Naive thymus-derived CD4-positive, alpha-beta T cell (primary cell): Measurements from ENCODE around the gene STON1. TPM values are rescaled to one million over a fixed set of nuclear protein-coding genes. Genes with fewer than 3 reads are reported as not detected.

ENCODE experiments used
- ATAC-seq: fragments of 150-1000 bp; cut with Tn5 transposase; 2 replicates; pipeline ENCODE4 v1.10.0; 2021; ENCODE audit warnings: mild to moderate bottlenecking, moderate library complexity
- CTCF ChIA-PET: fragments of 350-600 bp; sonication (Branson Sonifier 250); formaldehyde crosslinking; loops from one replicate; lab custom pipeline; 2021; ENCODE audit warnings: antibody characterized with exemption; lab: Charles Lee
- POLR2A ChIA-PET: fragments of 350-600 bp; sonication (Branson Sonifier 250); formaldehyde crosslinking; loops from one replicate; lab custom pipeline; 2021; ENCODE audit warnings: antibody characterized with exemption, inconsistent platforms; lab: Charles Lee
- DNase-seq, 9 donors: peaks; one replicate each; pipeline versions ENCODE4 v3.0.0 to v3.0.0-alpha.2; 2020 to 2022; ENCODE audit warnings: mixed read lengths in 1 of 9
- H3K27ac ChIP-seq: one replicate; pipeline ENCODE4 v1.7.0; 2013; ENCODE audit warnings: mild to moderate bottlenecking, low read depth, low read length, moderate library complexity
- H3K27me3 ChIP-seq, 2 donors: one replicate each; pipeline ENCODE4 v1.7.0; 2013; ENCODE audit warnings: low read length in 2 of 2, mild to moderate bottlenecking in 2 of 2, moderate library complexity in 2 of 2; ENCODE audit not compliant: control insufficient read depth in 2 of 2, insufficient read depth in 2 of 2
- H3K36me3 ChIP-seq, 3 experiments: 1 replicate in 2 of 3; 2 replicates in 1 of 3; pipeline ENCODE4 v1.7.0; 2013; ENCODE audit warnings: low read length in 3 of 3, mild to moderate bottlenecking in 3 of 3, moderate library complexity in 1 of 3; ENCODE audit not compliant: insufficient read depth in 3 of 3, control insufficient read depth in 2 of 3
- H3K4me1 ChIP-seq, 2 donors: one replicate each; pipeline ENCODE4 v1.7.0; 2013; ENCODE audit warnings: low read length in 2 of 2, mild to moderate bottlenecking in 2 of 2, moderate library complexity in 1 of 2; ENCODE audit not compliant: control insufficient read depth in 2 of 2, insufficient read depth in 2 of 2
- H3K4me3 ChIP-seq: 2 replicates; pipeline ENCODE4 v1.7.0; 2013; ENCODE audit warnings: mild to moderate bottlenecking, low read length
- H3K9me3 ChIP-seq, 3 experiments: 1 replicate in 2 of 3; 2 replicates in 1 of 3; pipeline ENCODE4 v1.7.0; 2013; ENCODE audit warnings: low read length in 3 of 3; ENCODE audit not compliant: control insufficient read depth in 2 of 3
- H3K27ac Mint-ChIP-seq, 9 donors: one replicate each; pipeline ENCODE4 v1.8.0; 2020 to 2022; ENCODE audit warnings: mixed read lengths in 9 of 9, mild to moderate bottlenecking in 8 of 9, moderate library complexity in 5 of 9, inconsistent platforms in 2 of 9
- H3K27me3 Mint-ChIP-seq, 5 donors: one replicate each; pipeline ENCODE4 v1.8.0; 2021 to 2022; ENCODE audit warnings: mixed read lengths in 5 of 5, mild to moderate bottlenecking in 1 of 5
- H3K36me3 Mint-ChIP-seq, 5 donors: one replicate each; pipeline ENCODE4 v1.8.0; 2020 to 2022; ENCODE audit warnings: mixed read lengths in 5 of 5, mild to moderate bottlenecking in 3 of 5, inconsistent platforms in 1 of 5
- H3K4me1 Mint-ChIP-seq, 7 donors: one replicate each; pipeline ENCODE4 v1.8.0; 2020 to 2022; ENCODE audit warnings: mixed read lengths in 7 of 7, mild to moderate bottlenecking in 3 of 7, inconsistent platforms in 1 of 7
- H3K4me3 Mint-ChIP-seq, 10 donors: one replicate each; pipeline ENCODE4 v1.8.0; 2020 to 2022; ENCODE audit warnings: mild to moderate bottlenecking in 10 of 10, mixed read lengths in 10 of 10, moderate library complexity in 6 of 10, inconsistent platforms in 2 of 10
- H3K9me3 Mint-ChIP-seq, 11 donors: one replicate each; pipeline ENCODE4 v1.8.0; 2020 to 2022; ENCODE audit warnings: mixed read lengths in 11 of 11, mild to moderate bottlenecking in 4 of 11, inconsistent platforms in 1 of 11, moderate library complexity in 1 of 11
- intact Hi-C, 2 donors: fragments of 100-400 bp; cut with micrococcal nuclease; formaldehyde crosslinking; loops; one replicate each; pipeline ENCODE4 v1.15.1; 2023
- polyA plus RNA-seq, 2 donors: library from polyadenylated mRNA; unstranded; fragments of 300-500 nt; fragmentation: Illumina TruSeq; gene quantifications; one replicate each; pipeline ENCODE4 v1.2.3, GENCODE V29; 2021
- total RNA-seq, 6 experiments: library from RNA in 5 of 6; stranded (reverse) in 5 of 6; gene quantifications; 1 replicate in 5 of 6; 2 replicates in 1 of 6; pipeline ENCODE4 v1.2.3 and lab custom pipeline; 2021 to 2026

STON1 gene
- total and polyA plus RNA-seq, 7 experiments from 2014 or later: 0.39 to 3.7 (median 1.9) TPM

DNA sequence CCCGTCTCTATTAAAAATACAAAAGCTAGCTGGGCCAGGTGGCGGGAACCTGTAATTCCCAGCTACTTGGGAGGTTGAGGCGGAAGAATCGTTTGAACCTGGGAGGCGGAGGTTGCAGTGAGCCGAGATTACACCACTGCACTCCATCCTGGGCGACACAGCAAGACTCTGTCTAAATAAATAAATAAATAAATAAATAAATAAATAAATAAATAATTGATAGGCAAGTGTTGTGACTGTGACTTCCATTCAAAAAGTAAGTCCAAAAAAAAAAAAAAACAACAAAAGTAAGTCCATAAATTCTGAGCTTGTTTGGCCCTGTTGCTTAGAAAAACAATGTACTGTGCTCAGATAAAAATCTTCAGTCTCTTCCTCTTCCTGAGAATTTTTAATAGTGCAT is 2.2 kb downstream of the STON1 start:
- no peaks in the 10 kb centered on the region for H3K36me3 ChIP-seq
- Mint-ChIP-seq H3K4me3 (peak overlapping the region in 1 of 10 donors; percentile 34), H3K27ac (no peak overlapping the region), H3K9me3 (no peaks in the 10 kb centered on the region), H3K4me1 (peaks cover 5 to 17% (median 14%) of the 10 kb centered on the region in 7 donors), H3K36me3 (peaks cover 0 to 3% (median 0%) of the 10 kb centered on the region in 5 donors), H3K27me3 (peaks cover 0 to 18% (median 0%) of the 10 kb centered on the region in 5 donors)
- H3K27me3 ChIP-seq: no peaks in the 10 kb centered on the region
- intact Hi-C loops: no loop called here
- ChIA-PET CTCF (no interaction called here), POLR2A (no interaction called here)
- ATAC-seq (no peak), DNase-seq (no peak)
- H3K9me3 ChIP-seq: no peaks in the 10 kb centered on the region
- H3K27ac ChIP-seq: no peak overlapping the region
- no peaks in the 10 kb centered on the region for H3K4me1 ChIP-seq
- no peak overlapping the region for H3K4me3 ChIP-seq

DNA sequence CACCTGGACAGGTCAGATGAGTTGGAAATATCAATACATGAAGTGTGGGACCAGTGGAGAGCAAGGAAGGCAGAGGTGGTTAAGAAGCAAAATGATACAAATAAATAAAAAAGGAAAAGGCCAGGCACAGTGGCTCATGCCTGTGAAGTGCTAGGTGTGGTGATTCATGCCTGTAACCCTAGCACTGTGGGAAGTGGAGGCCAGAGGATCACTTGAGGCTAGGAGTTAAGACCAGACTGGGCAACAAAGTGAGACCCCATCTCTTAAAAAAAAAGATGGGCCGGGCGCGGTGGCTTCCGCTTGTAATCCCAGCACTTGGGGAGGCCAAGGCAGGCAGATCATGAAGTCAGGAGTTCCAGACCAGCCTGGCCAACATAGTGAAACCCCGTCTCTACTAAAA is 2.9 kb downstream of the STON1 start:
- no peaks in the 10 kb centered on the region for H3K27me3 ChIP-seq
- ChIA-PET POLR2A (no interaction called here), CTCF (no interaction called here)
- Mint-ChIP-seq H3K36me3 (peaks cover 0 to 3% (median 0%) of the 10 kb centered on the region in 5 donors), H3K4me3 (no peak overlapping the region), H3K9me3 (no peaks in the 10 kb centered on the region), H3K27me3 (peaks cover 0 to 18% (median 0%) of the 10 kb centered on the region in 5 donors), H3K4me1 (peaks cover 5 to 17% (median 14%) of the 10 kb centered on the region in 7 donors), H3K27ac (peak overlapping the region in 1 of 9 donors; percentile 24)
- H3K9me3 ChIP-seq: no peaks in the 10 kb centered on the region
- DNase-seq (no peak), ATAC-seq (no peak)
- no peaks in the 10 kb centered on the region for H3K4me1 ChIP-seq
- H3K4me3 ChIP-seq: no peak overlapping the region
- H3K36me3 ChIP-seq: no peaks in the 10 kb centered on the region
- intact Hi-C loops: no loop called here
- no peak overlapping the region for H3K27ac ChIP-seq

DNA sequence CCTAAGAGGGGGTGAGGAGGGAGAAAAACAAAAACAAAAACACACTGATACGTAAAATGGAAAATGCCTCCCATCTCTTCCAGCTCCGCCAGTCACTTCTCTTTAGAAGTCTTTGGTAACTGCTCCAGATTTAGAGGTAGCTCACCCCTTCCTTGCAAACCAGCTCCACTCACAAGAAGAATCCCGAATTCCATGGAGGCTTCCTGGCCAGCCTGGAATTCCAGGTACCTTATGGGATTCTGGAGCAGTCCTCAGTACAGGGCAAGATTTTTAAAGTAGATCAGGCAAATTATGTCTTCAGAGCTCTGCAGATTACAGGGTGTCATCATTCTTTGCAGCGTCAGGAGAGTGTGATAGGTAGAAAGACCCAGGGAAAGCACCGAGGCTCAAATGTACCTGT is 4.8 kb downstream of the STON1 start:
- H3K4me3 Mint-ChIP-seq: no peak overlapping the region
- intact Hi-C loops: no loop called here
- no peaks in the 10 kb centered on the region for H3K36me3 ChIP-seq
- H3K4me1 Mint-ChIP-seq: peaks cover 5 to 8% (median 6%) of the 10 kb centered on the region in 7 donors
- ChIA-PET POLR2A (no interaction called here), CTCF (no interaction called here)
- no peak overlapping the region for H3K27ac ChIP-seq
- H3K36me3 Mint-ChIP-seq: peaks cover 0 to 4% (median 0%) of the 10 kb centered on the region in 5 donors
- peaks cover 0 to under 1% (median 0%) of the 10 kb centered on the region in 11 donors for H3K9me3 Mint-ChIP-seq
- no peaks in the 10 kb centered on the region for H3K27me3 ChIP-seq
- no peaks in the 10 kb centered on the region for H3K9me3 ChIP-seq
- peaks cover 0 to 16% (median 0%) of the 10 kb centered on the region in 5 donors for H3K27me3 Mint-ChIP-seq
- H3K4me3 ChIP-seq: no peak overlapping the region
- no peak overlapping the region for H3K27ac Mint-ChIP-seq
- DNase-seq (no peak), ATAC-seq (no peak)
- no peaks in the 10 kb centered on the region for H3K4me1 ChIP-seq

DNA sequence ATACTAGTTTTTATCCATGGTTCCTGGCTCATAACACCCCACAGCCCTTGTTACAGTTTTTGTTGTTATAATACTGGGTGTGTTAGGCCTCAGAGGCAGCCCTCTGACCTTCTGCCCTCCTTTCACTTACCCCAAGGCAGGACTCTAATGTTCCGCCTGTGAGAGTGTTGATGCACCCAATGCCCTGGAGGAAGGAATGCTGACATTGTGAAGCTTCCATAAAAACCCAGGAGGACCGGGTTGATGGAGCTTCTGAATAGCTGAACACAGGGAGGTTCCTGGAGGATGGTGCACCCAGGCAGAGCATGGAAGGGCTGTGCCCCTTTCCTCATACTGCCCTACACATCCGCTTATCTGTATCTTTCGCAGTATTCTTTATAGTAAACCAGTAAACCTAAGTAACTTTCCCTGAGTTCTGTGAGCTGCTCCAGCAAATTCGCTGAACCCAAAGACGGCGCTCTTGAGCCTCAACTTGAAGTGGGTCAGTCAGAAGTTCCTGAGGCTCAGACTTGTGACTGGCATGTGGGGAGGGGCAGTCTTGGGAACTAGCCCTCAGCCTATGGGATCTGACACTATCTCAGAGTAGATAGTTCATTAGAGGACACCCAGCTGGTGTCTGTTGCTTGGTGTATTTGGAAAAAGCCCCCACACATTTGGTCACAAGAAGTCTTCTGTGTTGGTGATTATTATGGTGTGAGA is 10.4 kb downstream of the STON1 start:
- DNase-seq (no peak), ATAC-seq (no peak)
- no peaks in the 10 kb centered on the region for H3K4me1 Mint-ChIP-seq
- no peaks in the 10 kb centered on the region for H3K4me1 ChIP-seq
- H3K36me3 ChIP-seq: no peaks in the 10 kb centered on the region
- H3K4me3 Mint-ChIP-seq: no peak overlapping the region
- H3K9me3 ChIP-seq: no peaks in the 10 kb centered on the region
- no peaks in the 10 kb centered on the region for H3K27me3 ChIP-seq
- H3K27me3 Mint-ChIP-seq: no peaks in the 10 kb centered on the region
- peaks cover 0 to 4% (median 0%) of the 10 kb centered on the region in 11 donors for H3K9me3 Mint-ChIP-seq
- H3K27ac Mint-ChIP-seq: no peak overlapping the region
- ChIA-PET POLR2A (no interaction called here), CTCF (no interaction called here)
- intact Hi-C loops: no loop called here
- H3K36me3 Mint-ChIP-seq: peaks cover 0 to 8% (median 0%) of the 10 kb centered on the region in 5 donors
- H3K27ac ChIP-seq: no peak overlapping the region
- no peak overlapping the region for H3K4me3 ChIP-seq

DNA sequence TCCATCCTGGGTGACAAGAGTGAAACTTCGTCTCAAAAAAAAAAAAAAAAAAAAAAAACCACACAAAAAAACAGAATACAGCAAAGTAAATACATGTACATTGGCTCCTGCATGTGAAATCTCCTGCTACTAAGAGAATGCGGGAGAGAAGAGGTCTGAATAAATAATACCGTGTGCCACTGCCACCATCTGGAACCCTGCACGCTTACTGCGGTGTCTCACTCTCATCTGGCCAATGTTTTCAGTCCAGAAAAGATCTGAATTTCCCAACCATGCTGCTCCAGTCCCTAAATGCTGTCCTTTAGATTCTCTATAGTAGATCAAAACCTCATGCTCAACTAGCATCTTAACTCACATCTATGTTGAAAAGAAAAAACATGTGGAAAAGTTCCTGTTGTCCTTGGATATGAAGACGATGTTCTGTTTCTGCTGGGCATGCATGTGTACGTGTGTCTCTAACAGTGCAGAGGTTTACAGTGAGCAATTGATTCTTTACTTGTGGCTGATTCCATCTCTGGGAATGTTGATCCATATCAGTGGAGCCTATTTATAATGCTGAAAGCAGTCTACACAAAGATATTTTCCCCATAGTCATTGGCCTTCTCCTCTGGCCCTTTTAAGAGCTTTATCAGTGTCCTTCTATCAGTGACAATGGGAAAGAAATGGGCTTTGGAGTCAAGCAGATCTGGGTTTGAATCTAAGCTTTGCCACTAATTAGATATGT is 11.9 kb downstream of the STON1 start:
- Mint-ChIP-seq H3K27ac (no peak overlapping the region), H3K4me3 (no peak overlapping the region), H3K27me3 (no peaks in the 10 kb centered on the region), H3K4me1 (no peaks in the 10 kb centered on the region), H3K9me3 (peaks cover 0 to 4% (median 0%) of the 10 kb centered on the region in 11 donors), H3K36me3 (peaks cover 0 to 8% (median 0%) of the 10 kb centered on the region in 5 donors)
- DNase-seq (no peak), ATAC-seq (no peak)
- intact Hi-C loops: no loop called here
- H3K27ac ChIP-seq: no peak overlapping the region
- no peaks in the 10 kb centered on the region for H3K27me3 ChIP-seq
- no peak overlapping the region for H3K4me3 ChIP-seq
- H3K36me3 ChIP-seq: no peaks in the 10 kb centered on the region
- no peaks in the 10 kb centered on the region for H3K9me3 ChIP-seq
- CTCF ChIA-PET: no interaction called here
- no peaks in the 10 kb centered on the region for H3K4me1 ChIP-seq
- POLR2A ChIA-PET: no interaction called here

DNA sequence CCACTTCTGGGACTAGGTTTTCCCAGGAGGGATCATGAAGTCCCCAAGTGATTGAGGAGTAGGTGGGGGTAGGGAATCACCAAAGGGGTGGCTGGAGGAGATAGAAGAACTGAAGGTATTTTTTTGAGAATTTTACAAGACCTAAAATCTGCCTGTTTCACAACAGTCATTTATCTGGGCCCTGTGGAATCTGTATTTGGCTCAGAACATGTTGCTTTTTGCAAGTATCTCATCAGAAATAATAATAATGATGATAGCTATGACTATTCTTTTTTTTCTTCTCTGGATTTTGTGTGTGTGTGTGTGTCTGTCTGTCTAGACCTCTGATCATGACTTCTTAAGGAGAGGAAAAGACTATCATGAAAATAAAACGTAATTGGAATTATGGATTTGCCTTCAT is 13.9 kb downstream of the STON1 start:
- no peaks in the 10 kb centered on the region for H3K9me3 ChIP-seq
- ChIA-PET CTCF (no interaction called here), POLR2A (no interaction called here)
- intact Hi-C loops: no loop called here
- Mint-ChIP-seq H3K27ac (no peak overlapping the region), H3K9me3 (peaks cover 0 to 4% (median 0%) of the 10 kb centered on the region in 11 donors), H3K4me1 (no peaks in the 10 kb centered on the region), H3K36me3 (peaks cover 0 to 12% (median 0%) of the 10 kb centered on the region in 5 donors), H3K27me3 (no peaks in the 10 kb centered on the region), H3K4me3 (no peak overlapping the region)
- H3K36me3 ChIP-seq: no peaks in the 10 kb centered on the region
- no peak for ATAC-seq
- H3K27ac ChIP-seq: no peak overlapping the region
- no peaks in the 10 kb centered on the region for H3K4me1 ChIP-seq
- H3K4me3 ChIP-seq: no peak overlapping the region
- no peaks in the 10 kb centered on the region for H3K27me3 ChIP-seq
- DNase-seq: no peak
